DOHH2 (cell line): ENCODE measurements around the gene NHP2.

Experiments
- EZH2phosphoT487 ChIP-seq: fragments of 200-600 bp; sonication (generic); IDR thresholded peaks from 2 replicates; pipeline ENCODE4 v1.6.1; 2017; ENCODE audit warnings: borderline replicate concordance, mild to moderate bottlenecking, antibody characterized with exemption, low read length, moderate library complexity, mixed read lengths
- TF ChIP-seq, protein P1 (sequence below): fragments of 200-600 bp; sonication (generic); IDR thresholded peaks from one replicate; pipeline ENCODE4 v1.5.1; 2014; ENCODE audit warnings: antibody characterized with exemption, mild to moderate bottlenecking, low read depth, low read length; ENCODE audit not compliant: poor library complexity, severe bottlenecking

- TF ChIP-seq, protein P1, sequence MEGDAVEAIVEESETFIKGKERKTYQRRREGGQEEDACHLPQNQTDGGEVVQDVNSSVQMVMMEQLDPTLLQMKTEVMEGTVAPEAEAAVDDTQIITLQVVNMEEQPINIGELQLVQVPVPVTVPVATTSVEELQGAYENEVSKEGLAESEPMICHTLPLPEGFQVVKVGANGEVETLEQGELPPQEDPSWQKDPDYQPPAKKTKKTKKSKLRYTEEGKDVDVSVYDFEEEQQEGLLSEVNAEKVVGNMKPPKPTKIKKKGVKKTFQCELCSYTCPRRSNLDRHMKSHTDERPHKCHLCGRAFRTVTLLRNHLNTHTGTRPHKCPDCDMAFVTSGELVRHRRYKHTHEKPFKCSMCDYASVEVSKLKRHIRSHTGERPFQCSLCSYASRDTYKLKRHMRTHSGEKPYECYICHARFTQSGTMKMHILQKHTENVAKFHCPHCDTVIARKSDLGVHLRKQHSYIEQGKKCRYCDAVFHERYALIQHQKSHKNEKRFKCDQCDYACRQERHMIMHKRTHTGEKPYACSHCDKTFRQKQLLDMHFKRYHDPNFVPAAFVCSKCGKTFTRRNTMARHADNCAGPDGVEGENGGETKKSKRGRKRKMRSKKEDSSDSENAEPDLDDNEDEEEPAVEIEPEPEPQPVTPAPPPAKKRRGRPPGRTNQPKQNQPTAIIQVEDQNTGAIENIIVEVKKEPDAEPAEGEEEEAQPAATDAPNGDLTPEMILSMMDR = no peak
- TF ChIP-seq EZH2phosphoT487 = no peak
Observed at GRCh38 chr5:178196281-178196812, 42.7 kb upstream of the NHP2 start.
